Panc1 (cell line): Measurements from ENCODE around the gene ANKRD22. TPM values are rescaled to one million over a fixed set of nuclear protein-coding genes. Genes with fewer than 3 reads are reported as not detected.

ENCODE experiments used
- ATAC-seq: fragments of 200-7000 bp; cut with Tn5 transposase; 2 replicates; pipeline ENCODE4 v1.9.1; 2020; ENCODE audit warnings: mild to moderate bottlenecking, moderate library complexity
- BruUV-seq: library from RNA; stranded (reverse); fragments of 400-500 nt; replicated peaks from 2 replicates; lab custom pipeline; 2021; lab: Mats Ljungman, UMichigan
- CTCF ChIA-PET: fragments of 300-600 bp; sonication (Branson Sonifier 250); formaldehyde crosslinking; loops from one replicate; lab custom pipeline; 2022; ENCODE audit warnings: antibody characterized with exemption; lab: Charles Lee
- POLR2A ChIA-PET: fragments of 300-600 bp; sonication (Branson Sonifier 250); formaldehyde crosslinking; loops from one replicate; lab custom pipeline; 2022; ENCODE audit warnings: antibody characterized with exemption; lab: Charles Lee
- DNase-seq: peaks from one replicate; pipeline ENCODE4 v3.0.0-alpha.2; 2010; ENCODE audit warnings: low read depth, low spot score
- H3K27ac ChIP-seq: 2 replicates; pipeline ENCODE4 v1.5.1; 2011; ENCODE audit warnings: mild to moderate bottlenecking, low read length, inconsistent platforms
- H3K27me3 ChIP-seq: fragments of 200-500 bp; sonication (Bioruptor generic); 2 replicates; pipeline ENCODE4 v1.6.0; 2014; ENCODE audit warnings: low read length, inconsistent platforms; ENCODE audit not compliant: control insufficient read depth, insufficient read depth
- H3K36me3 ChIP-seq: fragments of 200-500 bp; sonication (Bioruptor generic); 2 replicates; pipeline ENCODE4 v1.5.1; 2014; ENCODE audit warnings: inconsistent platforms, mild to moderate bottlenecking, low read length, moderate library complexity; ENCODE audit not compliant: control insufficient read depth, insufficient read depth
- H3K4me1 ChIP-seq: 2 replicates; pipeline ENCODE4 v1.5.1; 2011; ENCODE audit warnings: inconsistent platforms, mild to moderate bottlenecking, low read length, moderate library complexity; ENCODE audit not compliant: control insufficient read depth, insufficient read depth
- H3K4me3 ChIP-seq, 2 experiments: 2 replicates each; pipeline ENCODE4 v1.5.1; 2011 to 2012; ENCODE audit warnings: low read depth in 2 of 2, low read length in 2 of 2, mild to moderate bottlenecking in 2 of 2, inconsistent platforms in 1 of 2, moderate library complexity in 1 of 2
- H3K9me3 ChIP-seq: fragments of 200-500 bp; sonication (Bioruptor generic); 2 replicates; pipeline ENCODE4 v1.5.1; 2014; ENCODE audit warnings: low read depth, mild to moderate bottlenecking, inconsistent platforms, low read length, moderate library complexity; ENCODE audit not compliant: control insufficient read depth, insufficient read depth
- CTCF ChIP-seq: fragments of 450-650 bp; IDR thresholded peaks from 2 replicates; pipeline ENCODE4 v1.5.1; 2017; ENCODE audit warnings: mild to moderate bottlenecking
- POLR2AphosphoS5 ChIP-seq: IDR thresholded peaks from 2 replicates; pipeline ENCODE4 v1.6.1; 2012; ENCODE audit warnings: mild to moderate bottlenecking, low read depth, low read length, moderate library complexity
- REST ChIP-seq, 2 experiments: IDR thresholded peaks; 2 replicates each; pipeline ENCODE4 v1.6.1; 2011 to 2012; ENCODE audit warnings: low read depth in 2 of 2, control low read depth in 1 of 2, low read length in 1 of 2, mild to moderate bottlenecking in 1 of 2, moderate library complexity in 1 of 2; ENCODE audit not compliant: insufficient read depth in 1 of 2
- SIN3A ChIP-seq: IDR thresholded peaks from 2 replicates; pipeline ENCODE4 v1.6.1; 2012; ENCODE audit warnings: low read depth, mild to moderate bottlenecking, low read length, moderate library complexity, borderline replicate concordance; ENCODE audit not compliant: insufficient read depth
- TCF7L2 ChIP-seq: IDR thresholded peaks from 2 replicates; pipeline ENCODE4 v1.6.1; 2011; ENCODE audit warnings: mild to moderate bottlenecking, low read depth, low read length, inconsistent platforms
- in situ Hi-C: cut with HindIII; loops from 2 replicates; pipeline ENCODE4 v1.10.0; 2016; ENCODE audit warnings: low sequenced_read_pairs, low pct_unique_long_range_greater_than_20kb
- intact Hi-C: fragments of 100-400 bp; cut with micrococcal nuclease; formaldehyde crosslinking; loops from one replicate; pipeline ENCODE4 v1.10.0; 2022; ENCODE audit not compliant: unreplicated experiment
- total RNA-seq: library from RNA; stranded (reverse); gene quantifications from one replicate; pipeline ENCODE4 v1.2.1, GENCODE V29; 2021; ENCODE audit not compliant: unreplicated experiment

ANKRD22 gene
- total RNA-seq, 1 experiment from 2014 or later = 0.15 TPM

GRCh38 chr10:88857831-88858230 lies 6.2 kb upstream of the ANKRD22 start:
- ATAC-seq = no peak
- ChIA-PET CTCF (no interaction called here), POLR2A (no interaction called here)
- TF ChIP-seq CTCF = no peak
- TF ChIP-seq REST (IDR thresholded peaks at IDR 0.05; ENCODE audit: insufficient read depth in 1 of 2, low read depth in 2 of 2, low read length in 1 of 2) = no peak
- no peak for TF ChIP-seq SIN3A
- no peak for TF ChIP-seq POLR2AphosphoS5
- no peak for TF ChIP-seq TCF7L2
- Histone ChIP-seq H3K4me1 (peaks cover 6% of the 10 kb centered on the region; the same call in 1 of the 2 replicates), H3K27ac (no peak overlapping the region), H3K4me3 (no peak overlapping the region), H3K27me3 (no peaks in the 10 kb centered on the region), H3K9me3 (no peaks in the 10 kb centered on the region), H3K36me3 (no peaks in the 10 kb centered on the region)
- no peak for DNase-seq
- BruUV-seq = no TSS peak
- intact Hi-C loops = no loop called here
- in situ Hi-C loops = no loop called here

GRCh38 chr10:88854684-88855083 lies 3.0 kb upstream of the ANKRD22 start:
- Histone ChIP-seq H3K27me3 (no peaks in the 10 kb centered on the region), H3K36me3 (no peaks in the 10 kb centered on the region), H3K9me3 (no peaks in the 10 kb centered on the region), H3K4me1 (peaks cover 12% of the 10 kb centered on the region; the same call in 1 of the 2 replicates), H3K4me3 (no peak overlapping the region), H3K27ac (no peak overlapping the region)
- in situ Hi-C loops (no loop called here), intact Hi-C loops (no loop called here)
- ATAC-seq (no peak), DNase-seq (no peak)
- POLR2A ChIA-PET = no interaction called here
- TF ChIP-seq SIN3A (no peak), CTCF (no peak), POLR2AphosphoS5 (no peak), TCF7L2 (no peak), REST (IDR thresholded peaks at IDR 0.05; ENCODE audit: insufficient read depth in 1 of 2, low read depth in 2 of 2, low read length in 1 of 2) (no peak)
- CTCF ChIA-PET = no interaction called here
- no TSS peak for BruUV-seq
